Mucosa of descending colon (tissue), 3 donors: ENCODE data around the gene CEBPA. TPM values are rescaled to one million over a fixed set of nuclear protein-coding genes. Genes with fewer than 3 reads are reported as not detected.

Experiments
- ATAC-seq: fragments of 200-7000 bp; cut with Tn5 transposase; one replicate; pipeline ENCODE4 v1.9.1; 2020; ENCODE audit warnings: mild to moderate bottlenecking, moderate library complexity
- DNase-seq, 3 donors: peaks; one replicate each; pipeline ENCODE4 v3.0.0-alpha.2; 2020
- H3K36me3 ChIP-seq: fragments of 200-600 bp; one replicate; pipeline ENCODE4 v1.8.0; 2021; ENCODE audit warnings: low read depth, mild to moderate bottlenecking
- H3K4me1 ChIP-seq: fragments of 200-600 bp; one replicate; pipeline ENCODE4 v1.8.0; 2021; ENCODE audit warnings: low read depth, mild to moderate bottlenecking
- H3K4me3 ChIP-seq: fragments of 200-600 bp; one replicate; pipeline ENCODE4 v1.8.0; 2021; ENCODE audit warnings: mild to moderate bottlenecking
- H3K9me3 ChIP-seq: fragments of 200-600 bp; one replicate; pipeline ENCODE4 v1.8.0; 2021; ENCODE audit warnings: mild to moderate bottlenecking
- intact Hi-C, 2 donors: fragments of 100-400 bp; cut with DNase I in 1 of 2; cut with micrococcal nuclease in 1 of 2; formaldehyde crosslinking; loops; one replicate each; pipeline versions ENCODE4 v1.11.0 to v1.11.1; 2022; cut with DNase I, micrococcal nuclease
- total RNA-seq, 3 donors: library from RNA; stranded (reverse); fragmentation: NEBNext Ultra II Directional in 2 of 3; extraction: Animal tissue kit (Norgen Biotek cat#: 25700) in 2 of 3; gene quantifications; one replicate each; pipeline versions ENCODE4 v1.2.1 to v1.2.4, GENCODE V29; 2021 to 2023
- TF ChIP-seq, protein P1 (sequence below): fragments of 200-600 bp; IDR thresholded peaks from one replicate; pipeline ENCODE4 v1.8.0; 2022; ENCODE audit warnings: antibody characterized with exemption, mild to moderate bottlenecking
- donor health status: DM: no; HTN: no; CAD: no; lungs with moderate emphysema.
- donor health status: DM: no; HTN: no; CAD: no.
- donor health status: DM: no; HTN: yes; CAD: no.

CEBPA gene
- total RNA-seq, 3 donors from 2014 or later: 30.1 to 73.2 (median 66.1) TPM

GRCh38 chr19:33255781-33256180, 46.6 kb downstream of the CEBPA start:
- Histone ChIP-seq H3K4me3 (no peak overlapping the region), H3K9me3 (no peaks in the 10 kb centered on the region), H3K36me3 (no peaks in the 10 kb centered on the region), H3K4me1 (no peaks in the 10 kb centered on the region)
- no peak for DNase-seq
- intact Hi-C loops: no loop called here
- no peak for ATAC-seq
- TF ChIP-seq, protein P1, sequence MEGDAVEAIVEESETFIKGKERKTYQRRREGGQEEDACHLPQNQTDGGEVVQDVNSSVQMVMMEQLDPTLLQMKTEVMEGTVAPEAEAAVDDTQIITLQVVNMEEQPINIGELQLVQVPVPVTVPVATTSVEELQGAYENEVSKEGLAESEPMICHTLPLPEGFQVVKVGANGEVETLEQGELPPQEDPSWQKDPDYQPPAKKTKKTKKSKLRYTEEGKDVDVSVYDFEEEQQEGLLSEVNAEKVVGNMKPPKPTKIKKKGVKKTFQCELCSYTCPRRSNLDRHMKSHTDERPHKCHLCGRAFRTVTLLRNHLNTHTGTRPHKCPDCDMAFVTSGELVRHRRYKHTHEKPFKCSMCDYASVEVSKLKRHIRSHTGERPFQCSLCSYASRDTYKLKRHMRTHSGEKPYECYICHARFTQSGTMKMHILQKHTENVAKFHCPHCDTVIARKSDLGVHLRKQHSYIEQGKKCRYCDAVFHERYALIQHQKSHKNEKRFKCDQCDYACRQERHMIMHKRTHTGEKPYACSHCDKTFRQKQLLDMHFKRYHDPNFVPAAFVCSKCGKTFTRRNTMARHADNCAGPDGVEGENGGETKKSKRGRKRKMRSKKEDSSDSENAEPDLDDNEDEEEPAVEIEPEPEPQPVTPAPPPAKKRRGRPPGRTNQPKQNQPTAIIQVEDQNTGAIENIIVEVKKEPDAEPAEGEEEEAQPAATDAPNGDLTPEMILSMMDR: no peak

- TF ChIP-seq, protein P1: no peak
- no peak for ATAC-seq
- intact Hi-C loops: no loop called here
- Histone ChIP-seq H3K4me1 (no peaks in the 10 kb centered on the region), H3K36me3 (no peaks in the 10 kb centered on the region), H3K4me3 (no peak overlapping the region), H3K9me3 (no peaks in the 10 kb centered on the region)
- peak in 1 of 3 donors; percentile 34 for DNase-seq
Observed at GRCh38 chr19:33254245-33254824, 48.0 kb downstream of the CEBPA start.

DNA sequence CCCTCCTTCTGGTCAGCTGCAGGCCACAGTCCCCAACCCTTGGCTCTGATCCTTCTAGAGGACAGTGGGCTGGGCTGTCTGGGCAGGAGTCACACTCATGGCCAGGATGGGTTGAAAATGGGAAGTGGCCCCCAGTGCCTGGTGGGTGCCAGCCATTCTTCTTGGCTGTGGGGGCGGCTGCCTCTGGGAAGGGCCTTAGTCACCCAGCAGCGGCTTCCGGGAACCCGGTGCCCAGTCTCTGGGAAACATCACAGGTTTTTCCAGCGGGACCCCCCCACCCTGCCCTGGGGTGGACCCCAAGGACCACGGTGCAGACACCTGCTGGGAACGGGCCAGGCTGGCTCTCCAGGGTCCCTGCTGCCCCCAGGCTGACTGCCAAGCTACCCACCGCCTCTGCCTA, 49.4 kb downstream of the CEBPA start:
- H3K4me1 ChIP-seq: no peaks in the 10 kb centered on the region
- DNase-seq: peak in 1 of 3 donors; percentile 44
- no peak overlapping the region for H3K4me3 ChIP-seq
- H3K36me3 ChIP-seq: no peaks in the 10 kb centered on the region
- ATAC-seq: no peak
- intact Hi-C loops: no loop called here
- no peaks in the 10 kb centered on the region for H3K9me3 ChIP-seq
- TF ChIP-seq, protein P1: no peak

DNA sequence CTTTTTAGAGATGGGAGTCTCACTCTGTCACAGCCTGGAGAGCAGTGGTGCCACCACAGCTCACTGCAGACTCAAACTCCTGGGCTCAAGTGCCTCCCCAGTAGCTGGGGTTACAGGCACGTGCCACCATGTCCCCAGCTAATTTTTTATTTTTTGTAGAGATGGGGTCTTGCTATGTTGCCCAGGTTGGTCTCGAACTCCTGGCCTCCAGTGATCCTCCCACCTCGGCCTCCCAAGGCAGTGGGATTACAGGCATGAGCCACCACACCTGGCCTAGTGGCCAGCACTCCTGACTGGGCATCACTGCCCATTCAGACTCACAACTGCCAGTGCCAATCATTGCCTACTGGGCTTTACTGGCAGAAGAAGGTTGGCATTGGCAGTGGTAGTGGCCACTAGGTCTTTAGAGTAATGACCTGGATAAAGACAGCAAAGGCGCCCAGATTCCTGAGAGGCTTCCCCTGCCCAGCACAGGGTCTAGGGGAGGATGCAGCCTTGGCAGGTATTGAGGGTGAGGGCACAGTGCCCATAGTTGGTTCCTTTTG, 49.8 kb downstream of the CEBPA start:
- intact Hi-C loops: no loop called here
- ATAC-seq: no peak
- no peaks in the 10 kb centered on the region for H3K9me3 ChIP-seq
- no peaks in the 10 kb centered on the region for H3K36me3 ChIP-seq
- no peak overlapping the region for H3K4me3 ChIP-seq
- no peaks in the 10 kb centered on the region for H3K4me1 ChIP-seq
- TF ChIP-seq, protein P1: no peak
- DNase-seq: peak in 1 of 3 donors; percentile 18

DNA sequence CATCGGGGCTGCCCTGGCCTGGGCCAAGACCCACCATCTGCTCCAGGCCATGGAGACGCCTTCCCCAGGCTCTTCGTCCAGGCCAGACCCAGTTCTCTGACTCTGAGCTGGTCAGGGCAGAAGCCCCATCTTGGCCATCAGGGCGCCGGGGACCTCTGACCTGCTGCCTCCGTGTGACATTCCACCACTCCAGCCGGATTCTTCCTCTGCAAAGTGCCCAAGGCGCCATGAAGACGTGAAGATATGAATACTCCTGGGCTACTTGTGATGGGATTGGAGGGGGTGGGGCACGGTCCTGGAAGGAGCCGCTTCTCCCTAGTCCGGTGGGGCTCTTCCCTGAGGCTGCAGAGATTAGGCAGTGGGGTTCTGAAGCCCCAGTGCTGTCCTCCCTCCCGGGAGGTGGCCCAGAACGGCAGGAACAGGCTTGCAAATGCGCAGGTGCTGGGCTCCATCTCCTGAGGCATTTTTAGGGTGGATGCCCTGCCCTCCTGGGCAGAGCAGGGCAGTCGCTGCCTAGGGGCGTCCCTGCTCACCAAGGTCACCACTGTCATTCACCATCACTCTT, 50.7 kb downstream of the CEBPA start:
- intact Hi-C loops: no loop called here
- TF ChIP-seq, protein P1: no peak
- H3K4me3 ChIP-seq: no peak overlapping the region
- DNase-seq (peak in 1 of 3 donors; percentile 27), ATAC-seq (no peak)
- H3K9me3 ChIP-seq: no peaks in the 10 kb centered on the region
- no peaks in the 10 kb centered on the region for H3K4me1 ChIP-seq
- no peaks in the 10 kb centered on the region for H3K36me3 ChIP-seq
